Femur (tissue), 1 donor: ENCODE data around the gene SYNPO2.

Source experiments
- DNase-seq: peaks from one replicate; pipeline ENCODE4 v3.0.0-alpha.2; 2017

SYNPO2 gene

DNA sequence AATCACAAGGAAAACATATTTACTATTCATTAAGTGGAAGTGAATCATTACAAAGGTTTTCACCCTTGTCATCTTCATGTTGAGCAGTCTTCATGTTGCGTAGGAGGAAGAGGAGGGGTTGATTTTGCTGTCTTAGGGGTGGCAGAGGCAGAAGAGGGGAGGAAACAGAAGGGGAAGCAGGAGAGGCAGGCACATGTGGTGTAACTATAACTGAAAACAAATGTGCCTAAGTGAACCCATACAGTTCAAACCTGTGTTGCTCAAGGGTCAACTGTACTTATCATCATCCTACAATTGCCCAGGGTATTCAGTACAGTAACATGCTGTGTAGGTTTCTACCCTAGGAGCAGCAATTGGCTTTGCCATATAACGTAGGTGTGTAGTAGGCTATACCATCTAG is 47.2 kb downstream of the SYNPO2 start:
- DNase-seq: no peak

DNA sequence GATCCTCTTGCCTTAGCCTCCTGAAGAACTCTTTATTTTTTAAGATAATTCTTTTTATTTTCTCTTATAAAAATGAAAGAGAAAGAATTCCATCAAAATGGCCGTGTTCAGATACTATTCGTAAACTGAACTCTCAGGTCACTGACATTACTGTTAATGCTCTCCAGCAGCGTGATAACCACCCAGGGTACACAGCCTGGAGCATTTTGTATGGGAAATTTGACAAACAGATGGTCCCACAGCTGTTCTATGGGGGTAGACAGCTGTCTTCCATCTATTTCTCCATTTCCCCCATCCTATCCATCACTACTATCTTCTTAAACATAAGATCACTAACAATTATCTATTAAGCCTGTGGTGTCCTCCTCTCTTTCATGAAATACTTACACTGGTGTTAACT is 47.8 kb downstream of the SYNPO2 start:
- no peak for DNase-seq

DNA sequence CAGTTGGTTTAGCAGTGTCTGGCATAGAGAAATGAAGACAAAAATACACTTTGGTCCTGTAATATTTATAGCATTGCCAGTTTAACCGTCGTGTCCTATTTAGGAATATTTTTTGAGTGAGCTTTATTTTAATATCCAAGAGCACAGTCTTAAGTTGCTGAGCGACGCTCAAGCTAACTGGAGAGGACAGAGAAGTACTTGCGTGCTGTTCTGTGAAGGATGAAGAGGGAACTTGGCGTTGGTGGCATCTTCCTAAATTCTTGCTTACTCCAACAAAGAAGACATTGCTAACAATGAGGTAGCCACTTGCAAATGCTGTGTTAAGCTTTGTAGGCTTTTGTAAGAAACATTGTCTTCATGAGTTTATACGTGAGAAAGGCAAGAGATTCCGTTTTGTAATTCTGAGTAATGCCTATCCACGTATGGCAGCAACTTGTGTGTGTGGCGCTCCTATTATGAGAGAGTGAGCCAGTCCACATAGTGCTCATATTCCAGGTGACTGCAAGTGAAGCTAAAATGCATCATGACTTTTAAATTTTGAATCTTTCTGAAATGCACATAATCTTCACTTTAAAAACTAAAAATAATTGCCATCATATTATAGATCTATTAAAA is 50.6 kb downstream of the SYNPO2 start:
- no peak for DNase-seq

DNA sequence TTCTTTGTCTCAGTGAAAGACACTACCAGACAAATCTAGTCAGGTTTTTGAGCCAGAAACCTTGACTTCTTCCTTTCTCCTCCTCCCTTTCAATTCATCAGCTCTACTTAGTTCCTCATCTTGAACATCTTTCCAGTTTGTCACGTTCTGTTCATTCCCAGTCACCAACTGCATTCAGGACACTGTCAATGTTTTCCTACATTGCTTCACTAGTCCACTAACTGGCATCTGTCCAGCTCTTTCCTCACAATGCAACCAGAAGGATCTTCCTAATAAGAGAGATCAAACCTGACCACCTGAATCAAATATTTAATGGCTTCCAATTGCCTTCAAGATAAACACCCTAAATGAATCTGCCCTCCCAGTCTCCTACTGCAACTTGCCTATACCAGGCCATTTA is 52.5 kb downstream of the SYNPO2 start:
- no peak for DNase-seq

DNA sequence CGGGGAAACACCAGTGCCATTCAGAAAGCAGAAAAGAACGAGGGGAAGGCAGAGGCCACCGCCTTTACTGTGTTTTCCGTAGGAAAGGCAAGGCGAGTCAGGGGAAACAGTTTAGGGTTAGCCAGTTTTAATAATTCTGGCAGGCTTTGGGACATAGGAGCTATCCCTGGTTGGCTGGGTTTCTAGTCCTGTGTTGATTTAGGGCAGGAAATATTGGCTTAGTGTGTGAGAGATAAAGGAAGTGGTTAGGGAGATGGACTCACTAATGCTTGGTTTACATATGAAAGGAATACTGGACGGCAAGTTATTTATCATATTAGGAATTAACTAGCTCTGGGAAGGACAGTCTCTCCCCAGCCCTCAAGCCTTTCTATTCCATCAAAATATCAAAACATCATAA is 53.1 kb downstream of the SYNPO2 start:
- no peak for DNase-seq

DNA sequence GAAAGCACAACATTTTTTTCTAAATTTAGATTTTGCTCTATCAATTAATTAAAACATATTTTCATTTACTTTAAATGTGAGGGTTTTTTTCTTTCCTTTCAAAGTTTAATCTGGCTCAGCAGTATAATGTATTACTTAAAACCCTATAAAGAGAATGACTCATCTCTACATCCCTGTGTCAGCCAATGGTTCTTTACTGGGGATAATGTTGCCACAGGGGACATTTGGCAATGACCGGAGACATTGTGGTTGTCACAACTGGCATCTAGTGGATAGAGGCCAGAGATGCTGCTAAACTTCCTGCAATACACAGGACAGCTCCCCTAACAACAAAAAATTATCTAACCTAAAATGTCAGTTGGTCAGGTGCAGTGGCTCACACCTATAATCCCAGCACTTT is 53.8 kb downstream of the SYNPO2 start:
- no peak for DNase-seq

DNA sequence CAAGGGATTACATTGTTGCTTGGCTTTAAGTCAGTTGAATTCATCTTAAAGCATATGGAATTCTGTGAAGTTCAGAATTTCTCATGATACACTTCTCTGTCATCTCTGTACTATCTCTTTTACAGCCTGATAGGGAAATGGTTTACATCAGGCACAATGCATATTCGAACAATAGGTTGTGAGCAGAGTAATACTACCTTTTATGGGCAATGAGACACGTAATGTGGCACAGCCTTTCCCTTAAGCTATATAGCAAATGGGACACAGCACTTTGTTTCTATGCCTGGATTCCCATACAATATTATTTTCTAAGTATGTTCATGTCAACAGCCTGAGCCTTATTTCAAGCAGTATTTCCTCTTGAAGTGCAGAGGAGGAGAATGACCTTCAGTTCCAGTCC is 58.4 kb downstream of the SYNPO2 start:
- DNase-seq: no peak

DNA sequence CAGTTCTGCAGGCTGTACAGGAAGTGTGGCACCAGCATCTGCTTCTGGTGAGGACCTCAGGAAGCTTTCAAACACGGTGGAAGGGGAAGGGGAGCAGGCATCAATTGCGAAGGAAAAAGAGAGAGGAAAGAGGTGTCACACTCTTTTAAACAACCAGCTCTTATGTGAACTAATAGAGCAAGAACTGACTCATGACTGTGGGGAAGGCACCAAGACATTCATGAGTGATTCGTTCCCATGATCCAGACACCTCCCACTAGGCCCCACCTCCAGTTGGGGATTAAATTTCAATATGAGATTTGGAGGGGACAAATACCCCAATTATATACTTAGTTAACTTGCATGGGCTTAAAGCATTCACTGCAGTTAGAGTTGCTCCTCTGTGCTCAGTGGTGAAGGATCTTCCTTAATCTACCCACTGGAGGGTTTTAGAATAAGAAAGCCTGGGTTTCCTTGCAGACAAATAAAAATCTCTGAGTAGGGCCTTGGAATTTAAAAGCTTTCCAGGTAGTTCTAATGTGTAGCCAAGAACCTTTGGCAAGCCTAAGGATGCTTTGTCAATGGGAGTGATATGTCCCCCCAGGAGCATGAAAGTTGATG is 60.0 kb downstream of the SYNPO2 start:
- DNase-seq: no peak

DNA sequence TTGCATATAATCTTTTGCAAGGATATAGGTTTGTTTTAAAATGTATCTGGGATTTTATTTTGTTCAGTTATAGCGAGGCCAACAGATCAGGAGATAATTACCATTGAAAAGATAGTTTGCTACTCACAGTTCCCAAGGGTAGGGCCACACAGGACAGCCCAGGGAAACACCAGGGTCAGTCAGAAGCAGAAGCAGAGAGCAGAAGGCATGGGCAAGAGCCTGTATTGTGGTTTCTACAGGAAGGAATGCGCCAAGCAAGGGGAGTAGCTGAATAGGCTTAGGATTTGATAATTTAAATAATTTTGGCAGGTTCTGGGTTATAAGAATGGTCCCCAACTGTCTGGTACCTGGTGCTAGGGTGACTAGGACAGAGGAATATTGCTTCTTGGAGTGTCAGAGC is 61.6 kb downstream of the SYNPO2 start:
- no peak for DNase-seq

DNA sequence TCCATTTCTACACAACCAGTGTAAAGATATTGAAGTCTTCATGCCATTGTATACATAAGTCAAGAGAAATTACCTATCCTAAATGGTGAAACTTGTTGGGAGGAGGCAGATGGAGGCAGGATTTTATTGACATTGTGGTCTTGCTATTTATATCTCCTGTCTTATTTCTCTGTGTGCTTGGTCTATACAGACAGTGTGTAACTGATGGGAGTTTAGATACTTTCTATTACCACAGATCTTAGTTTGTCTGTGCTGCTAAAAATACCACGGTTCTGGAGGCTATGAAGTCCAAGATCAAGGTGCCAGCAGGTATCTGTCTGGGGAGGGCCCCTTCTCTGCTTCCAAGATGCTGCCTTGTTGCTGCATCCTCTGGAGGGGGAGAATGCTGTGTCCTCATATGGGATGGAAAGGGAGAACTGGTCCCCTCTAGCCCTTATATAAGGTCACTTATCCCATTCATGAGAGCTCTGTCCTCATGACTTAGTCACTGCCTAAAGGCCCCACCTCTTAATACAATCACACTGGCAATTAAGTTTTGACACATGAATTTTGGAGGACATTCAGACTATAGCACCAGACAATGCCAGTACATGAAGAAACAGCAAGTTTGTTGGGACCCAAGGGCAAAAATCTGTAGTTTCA is 62.4 kb downstream of the SYNPO2 start:
- no peak for DNase-seq

DNA sequence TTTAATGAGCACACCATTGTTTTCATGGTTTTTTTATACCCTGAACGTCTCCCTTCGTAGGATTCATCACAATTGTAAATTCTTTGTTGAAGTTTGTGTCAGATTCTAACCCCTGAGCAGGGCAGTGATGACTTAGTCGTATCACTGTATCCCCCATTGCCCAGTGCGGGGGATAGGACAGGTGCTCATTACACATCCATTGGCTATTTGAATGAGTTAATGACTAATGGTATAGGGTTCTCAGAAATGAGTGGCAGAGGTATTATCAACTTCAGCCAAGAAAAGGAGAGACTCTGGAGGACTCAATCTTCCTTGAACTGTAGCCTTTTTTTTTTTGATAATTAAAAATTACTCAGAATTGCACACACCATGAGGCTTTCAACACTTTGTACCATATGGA is 64.6 kb downstream of the SYNPO2 start:
- no peak for DNase-seq

DNA sequence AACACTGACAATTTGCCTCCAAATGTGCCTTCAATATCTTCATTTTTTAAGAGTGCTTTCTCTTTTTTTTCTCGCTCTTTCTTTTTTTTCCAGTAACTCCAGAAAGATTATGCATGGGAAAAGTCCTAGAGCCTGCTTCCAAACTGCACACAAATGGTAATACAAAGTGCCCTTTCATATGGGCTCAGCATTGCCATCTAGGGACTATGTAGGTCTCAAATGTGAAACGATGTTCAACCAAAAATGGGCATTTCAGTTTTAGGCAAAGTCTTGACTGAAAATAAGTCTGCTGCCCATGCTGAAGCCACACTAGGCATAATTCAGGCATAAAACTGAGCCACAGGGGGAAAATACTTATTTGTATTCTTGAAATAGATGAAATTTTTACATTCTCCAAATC is 65.6 kb downstream of the SYNPO2 start:
- no peak for DNase-seq

DNA sequence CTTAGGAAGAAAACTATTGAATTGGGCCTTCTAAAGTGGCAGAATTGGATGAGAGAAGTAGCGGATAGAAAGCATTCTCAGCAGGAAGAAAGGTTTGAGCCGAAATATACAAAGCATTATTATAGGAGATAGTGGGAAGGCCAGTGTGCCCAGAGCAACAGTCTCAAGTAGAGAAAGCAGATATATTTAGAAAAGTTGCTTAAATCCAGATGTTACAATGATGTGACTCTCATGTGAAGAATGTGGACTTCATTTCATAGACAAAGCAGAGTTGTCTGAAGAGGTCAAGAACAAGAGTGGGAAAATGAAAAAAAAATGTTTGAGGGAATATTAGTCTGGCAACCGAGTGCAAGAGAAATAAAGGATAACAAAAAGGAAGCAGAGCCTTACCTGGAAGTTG is 66.9 kb downstream of the SYNPO2 start:
- DNase-seq: no peak

DNA sequence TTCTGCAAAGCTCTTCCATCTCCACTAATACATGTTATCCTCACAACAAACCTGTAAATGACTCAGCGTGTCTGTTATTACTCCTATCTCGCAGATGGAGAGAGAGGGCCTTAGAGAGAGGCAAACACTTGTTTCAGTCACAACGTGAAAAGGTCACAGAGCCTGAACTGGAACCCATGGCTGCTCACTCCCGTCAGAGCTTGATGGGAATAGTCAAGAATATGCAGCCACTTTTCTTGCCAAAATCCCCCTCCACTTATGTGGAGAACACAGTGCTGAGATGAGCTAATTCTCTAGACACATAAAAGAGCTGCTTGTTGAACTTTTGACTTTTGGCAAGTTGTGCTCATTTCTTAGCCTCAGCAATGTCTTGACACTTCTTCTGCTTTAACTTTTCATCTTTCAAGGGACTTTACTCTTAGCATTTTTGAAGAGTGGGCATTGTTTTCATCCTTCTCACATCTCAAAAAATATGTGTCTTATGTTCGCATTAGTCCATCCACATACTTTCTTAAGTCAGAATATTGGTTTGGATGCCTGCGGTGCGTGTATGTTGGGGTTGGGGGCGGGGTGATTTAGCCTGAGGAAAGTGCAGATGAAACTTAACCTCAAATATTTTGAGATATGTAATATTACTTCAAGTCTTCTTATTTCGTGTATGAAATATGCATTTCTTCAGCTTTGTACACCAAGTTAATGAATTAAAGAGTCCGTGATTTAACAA is 69.2 kb downstream of the SYNPO2 start:
- no peak for DNase-seq

DNA sequence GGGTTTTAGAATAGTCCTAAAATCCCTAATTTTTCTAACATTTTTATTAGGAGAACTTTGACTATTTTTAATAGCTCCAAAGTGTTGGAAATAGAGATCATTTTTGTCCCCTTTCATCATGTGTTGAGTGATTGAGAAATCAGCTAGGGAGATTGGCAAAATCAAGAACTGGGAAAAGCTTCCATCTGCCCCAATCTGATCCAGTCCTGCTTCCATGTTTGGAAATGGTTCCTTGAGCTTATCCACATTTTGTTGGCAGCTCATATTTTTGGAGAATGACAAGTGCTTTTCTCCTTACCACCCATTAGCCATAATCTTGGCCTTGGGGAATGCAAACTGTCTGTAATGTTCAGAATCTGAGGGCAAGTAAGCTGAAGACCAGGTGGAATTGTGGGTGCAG is 73.9 kb downstream of the SYNPO2 start:
- no peak for DNase-seq

DNA sequence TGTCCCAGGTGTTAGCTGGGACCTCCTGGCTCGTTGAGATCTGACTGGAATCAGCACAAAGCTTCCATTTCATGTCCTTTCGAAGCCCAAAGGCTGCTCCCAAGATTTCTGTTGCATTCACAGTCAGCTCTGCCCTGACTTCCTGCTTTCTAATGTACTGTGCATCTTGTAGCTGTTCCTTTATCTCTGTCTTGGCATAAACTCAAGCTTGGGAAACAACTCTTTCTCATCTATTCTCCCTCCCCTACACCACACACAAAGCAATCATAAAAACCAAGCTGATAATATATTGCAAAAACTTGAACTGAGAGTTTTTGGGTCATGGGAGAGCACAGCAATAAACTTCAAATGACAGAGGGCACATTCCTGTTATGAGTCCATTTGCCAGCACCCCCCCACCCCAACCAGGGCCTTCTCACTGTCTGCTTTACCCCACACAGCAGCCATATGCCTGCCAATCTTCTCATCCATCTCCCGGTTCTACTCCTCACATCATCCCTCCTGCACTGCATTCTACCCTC is 76.3 kb downstream of the SYNPO2 start:
- DNase-seq: no peak

DNA sequence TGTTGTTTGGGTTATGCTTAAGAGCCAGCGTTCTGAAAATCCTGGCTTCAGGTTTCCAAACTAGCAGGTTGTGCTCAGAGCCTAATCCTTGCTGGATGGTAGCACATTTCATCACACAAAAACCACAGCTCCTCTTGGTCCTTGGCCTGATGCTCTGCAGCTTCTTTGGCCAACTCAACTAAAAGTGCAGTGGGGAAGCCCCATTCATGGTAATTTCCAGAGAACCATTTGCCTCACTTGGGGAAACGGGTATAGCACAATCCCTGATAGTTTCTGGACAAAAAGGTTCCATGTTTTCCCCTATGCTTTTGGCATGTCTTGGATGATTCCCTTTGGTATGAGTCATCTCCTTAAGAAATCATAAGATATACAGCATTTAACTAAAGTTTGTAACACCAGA is 78.7 kb downstream of the SYNPO2 start:
- no peak for DNase-seq

DNA sequence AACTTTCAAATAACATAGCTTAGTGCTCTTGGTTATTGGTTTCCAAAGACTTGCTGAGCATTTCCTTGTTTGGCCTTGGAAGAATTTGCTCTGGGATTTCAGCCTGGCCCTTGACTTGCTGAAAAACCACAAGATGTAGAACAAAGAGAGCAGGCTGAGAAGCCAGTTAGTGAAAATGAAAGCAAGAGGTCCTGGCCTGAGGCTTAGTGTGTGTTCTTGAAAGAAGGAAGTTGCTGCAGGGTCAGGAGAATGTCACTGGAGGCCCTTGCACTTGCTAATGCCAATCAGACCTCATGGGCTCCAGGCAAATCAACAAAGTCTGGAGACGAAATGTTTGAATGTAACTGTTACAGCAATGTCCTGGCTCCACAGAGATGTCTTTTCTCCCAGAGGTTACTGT is 79.4 kb downstream of the SYNPO2 start:
- peak; percentile 76 for DNase-seq

DNA sequence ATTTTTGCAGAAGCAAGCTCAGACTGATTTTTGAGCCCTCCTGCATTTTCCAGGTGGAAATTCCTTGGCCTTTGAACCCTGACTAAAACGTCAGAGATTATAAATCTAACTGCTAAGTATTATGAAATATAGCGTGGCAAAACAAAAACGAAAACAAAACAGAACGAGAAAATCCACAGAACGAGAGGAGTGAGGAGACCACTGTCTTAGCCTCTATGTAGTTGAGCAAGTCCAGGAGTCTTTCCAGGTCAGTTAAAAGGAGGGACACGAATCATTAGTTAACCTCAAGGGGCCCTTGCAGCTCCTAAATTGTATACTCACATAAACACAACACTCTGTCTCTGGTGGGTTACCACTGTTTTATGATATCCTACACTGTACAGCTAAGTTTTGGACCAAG is 80.2 kb downstream of the SYNPO2 start:
- DNase-seq: no peak

DNA sequence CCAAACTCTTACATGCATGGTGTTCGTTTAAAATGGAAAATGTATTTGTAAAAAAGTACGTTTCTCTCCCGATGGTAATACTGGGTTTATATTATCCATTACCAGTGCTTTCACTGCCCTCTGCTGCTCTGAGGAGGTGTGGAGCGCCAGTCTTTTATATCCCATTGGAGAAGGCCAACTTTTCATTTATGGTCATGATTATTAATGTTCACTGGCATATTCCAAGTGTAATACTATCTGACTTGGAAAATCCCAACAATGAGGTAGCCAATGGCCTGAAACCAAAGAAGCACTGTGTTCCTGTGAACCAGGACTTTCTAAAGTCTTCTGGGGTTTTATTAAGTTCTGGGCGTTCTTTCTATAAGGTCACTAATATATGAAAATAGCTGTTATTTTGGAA is 80.7 kb downstream of the SYNPO2 start:
- peak; percentile 74 for DNase-seq

DNA sequence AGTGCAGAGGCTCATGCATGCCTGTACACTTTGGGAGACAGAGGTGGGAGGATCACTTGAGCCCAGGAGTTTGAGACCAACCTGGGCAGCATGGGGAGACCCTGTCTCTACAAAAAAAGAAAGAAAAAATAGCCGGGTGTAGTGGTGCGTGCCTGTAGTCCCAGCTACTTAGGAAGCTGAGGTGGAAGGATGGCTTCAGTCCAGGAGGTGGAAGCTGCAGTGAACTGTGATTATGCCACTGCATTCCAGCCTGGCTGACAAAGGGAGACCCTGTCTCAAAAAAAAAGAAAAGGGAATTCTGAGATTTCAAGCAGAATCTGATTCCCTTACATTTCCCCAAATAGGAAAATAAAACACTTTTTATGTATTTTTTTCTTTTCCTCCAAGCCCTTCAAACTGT is 83.5 kb downstream of the SYNPO2 start:
- no peak for DNase-seq

DNA sequence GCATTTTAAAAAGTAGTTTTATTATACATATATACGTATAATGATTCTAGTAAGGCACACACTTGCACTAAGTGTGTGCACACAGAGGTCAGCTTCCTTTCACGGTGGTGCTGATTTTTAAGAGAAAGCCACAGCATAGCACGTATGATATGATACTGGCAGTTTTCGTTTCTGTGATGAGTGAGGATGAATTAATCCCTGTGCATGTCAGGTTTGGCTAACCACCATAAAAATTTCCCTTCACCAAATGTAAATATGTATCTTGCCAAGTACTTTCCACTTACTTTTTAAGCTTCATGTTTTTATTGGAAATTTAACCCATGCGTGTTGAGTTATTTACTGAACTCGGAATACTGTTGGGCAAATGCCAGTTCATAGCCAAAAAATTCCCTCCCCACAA is 84.6 kb downstream of the SYNPO2 start:
- DNase-seq: no peak

DNA sequence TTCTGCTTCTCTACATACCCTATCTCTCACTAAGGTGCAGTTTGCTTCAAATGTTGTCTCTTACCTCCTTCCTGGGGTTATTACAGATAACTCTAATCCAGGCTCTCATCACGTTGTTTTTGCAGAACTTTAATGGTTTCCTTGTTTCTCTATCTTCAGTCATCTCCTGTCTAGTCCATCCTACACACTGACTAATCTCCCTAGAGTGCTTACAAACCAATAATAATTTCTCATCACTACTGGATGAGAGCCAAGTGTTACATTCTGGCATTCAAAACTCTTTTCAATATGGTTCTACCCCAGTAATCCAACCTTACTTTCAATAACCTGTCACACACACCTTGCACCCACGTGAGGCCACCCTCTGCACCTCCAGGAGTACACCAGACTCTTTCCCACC is 86.1 kb downstream of the SYNPO2 start:
- DNase-seq: no peak
